HepG2 (cell line): Measurements from ENCODE around the gene ZNF48. TPM values are rescaled to one million over a fixed set of nuclear protein-coding genes. Genes with fewer than 3 reads are reported as not detected.
A peak's percentile ranks its signal among the peaks of the same experiment; 100 is the strongest.

Experiments used
- CENPX ChIP-seq: sonication (generic); formaldehyde crosslinking; IDR thresholded peaks from 2 replicates; pipeline ENCODE4 v1.9.0; 2021; ENCODE audit warnings: mild to moderate bottlenecking, missing genetic modification reagents, moderate library complexity
- GATA4 ChIP-seq: sonication (generic); IDR thresholded peaks from 2 replicates; pipeline ENCODE4 v1.6.1; 2016; ENCODE audit warnings: antibody characterized with exemption, low read depth, borderline replicate concordance
- HOXA7 ChIP-seq: sonication (generic); formaldehyde crosslinking; IDR thresholded peaks from 2 replicates; pipeline ENCODE4 v1.8.1; 2022; ENCODE audit warnings: mild to moderate bottlenecking, missing genetic modification reagents, moderate library complexity
- KAT2B ChIP-seq: fragments of 150-350 bp; IDR thresholded peaks from 2 replicates; pipeline ENCODE4 v1.6.1; 2014; ENCODE audit warnings: low read depth, low read length, borderline replicate concordance
- MAFK ChIP-seq, 2 experiments: IDR thresholded peaks in 1 of 2; conservative IDR thresholded peaks in 1 of 2; 2 replicates each; pipeline ENCODE4 v1.6.1; 2011; ENCODE audit warnings: improper control_type of control experiment in 2 of 2, low read length in 2 of 2
- NCOA1 ChIP-seq: sonication (generic); formaldehyde crosslinking; IDR thresholded peaks from 2 replicates; pipeline ENCODE4 v1.9.0; 2021; ENCODE audit warnings: missing genetic modification reagents
- NFYB ChIP-seq: sonication (generic); formaldehyde crosslinking; IDR thresholded peaks from 2 replicates; pipeline ENCODE4 v1.4.0; 2020; ENCODE audit warnings: missing genetic modification reagents
- NONO ChIP-seq, 2 experiments: fragments of 450-650 bp in 1 of 2; sonication (generic) in 1 of 2; formaldehyde crosslinking in 1 of 2; IDR thresholded peaks in 1 of 2; conservative IDR thresholded peaks in 1 of 2; 2 replicates each; pipeline versions ENCODE4 v1.6.1 to v1.8.0; 2017 to 2022; ENCODE audit warnings: mild to moderate bottlenecking in 1 of 2, missing genetic modification reagents in 1 of 2, moderate library complexity in 1 of 2
- RAD21 ChIP-seq: fragments of 450-650 bp; formaldehyde crosslinking; IDR thresholded peaks from 2 replicates; pipeline ENCODE4 v1.5.0; 2020; ENCODE audit warnings: mild to moderate bottlenecking
- SNAPC5 ChIP-seq: sonication (generic); formaldehyde crosslinking; IDR thresholded peaks from 2 replicates; pipeline ENCODE4 v1.8.1; 2023; ENCODE audit warnings: mild to moderate bottlenecking, missing genetic modification reagents, borderline replicate concordance
- STAT6 ChIP-seq: sonication (generic); formaldehyde crosslinking; IDR thresholded peaks from 2 replicates; pipeline ENCODE4 v1.4.0; 2020; ENCODE audit warnings: missing genetic modification reagents, mild to moderate bottlenecking, borderline replicate concordance
- TFDP2 ChIP-seq: sonication (generic); formaldehyde crosslinking; IDR thresholded peaks from 2 replicates; pipeline ENCODE4 v1.4.0; 2020; ENCODE audit warnings: missing genetic modification reagents
- YEATS4 ChIP-seq: sonication (generic); formaldehyde crosslinking; IDR thresholded peaks from 2 replicates; pipeline ENCODE4 v1.4.0; 2020; ENCODE audit warnings: missing genetic modification reagents, borderline replicate concordance
- ZNF280D ChIP-seq: sonication (generic); formaldehyde crosslinking; IDR thresholded peaks from 2 replicates; pipeline ENCODE4 v1.5.1; 2020; ENCODE audit warnings: mild to moderate bottlenecking, missing genetic modification reagents
- ZNF335 ChIP-seq: sonication (generic); formaldehyde crosslinking; IDR thresholded peaks from 2 replicates; pipeline ENCODE4 v1.4.0; 2020; ENCODE audit warnings: missing genetic modification reagents
- ZNF430 ChIP-seq: sonication (generic); formaldehyde crosslinking; IDR thresholded peaks from 2 replicates; pipeline ENCODE4 v1.9.0; 2021; ENCODE audit warnings: mild to moderate bottlenecking, missing genetic modification reagents
- ZNF576 ChIP-seq: sonication (generic); formaldehyde crosslinking; IDR thresholded peaks from 2 replicates; pipeline ENCODE4 v1.4.0; 2020; ENCODE audit warnings: mild to moderate bottlenecking, missing genetic modification reagents
- ZNF784 ChIP-seq: sonication (generic); formaldehyde crosslinking; IDR thresholded peaks from 2 replicates; pipeline ENCODE4 v1.5.1; 2020; ENCODE audit warnings: missing genetic modification reagents, mild to moderate bottlenecking, borderline replicate concordance
- ZSCAN30 ChIP-seq: sonication (generic); formaldehyde crosslinking; IDR thresholded peaks from 2 replicates; pipeline ENCODE4 v1.5.0; 2020; ENCODE audit warnings: mild to moderate bottlenecking, missing genetic modification reagents
- polyA plus RNA-seq, 8 experiments: library from polyadenylated mRNA; depleted of rRNA in 3 of 8; stranded (reverse) in 7 of 8; unstranded in 1 of 8; fragments of >200 nt; fragmentation: Illumina TruSeq in 4 of 8; extraction: Trizol in 4 of 8; gene quantifications; 2 replicates each; pipeline versions ENCODE4 v1.2.1 to v1.2.3, GENCODE V29; 2011 to 2016; ENCODE audit warnings: low read depth in 4 of 8, missing spikeins in 1 of 8, mixed read lengths in 1 of 8; ENCODE audit not compliant: insufficient read depth in 1 of 8
- total RNA-seq, 5 experiments: library from RNA; depleted of rRNA; stranded (reverse); fragments of >200 nt; fragmentation: Illumina TruSeq; extraction: Trizol; gene quantifications; 2 replicates each; pipeline ENCODE4 v1.2.3, GENCODE V29; 2016; ENCODE audit warnings: low read depth in 1 of 5

Gene ZNF48
- total and polyA plus RNA-seq, 2 of the 13 experiments (the other 11 are each of a cell fraction or from before 2014, with no cell fraction given): 9.9 to 12.3 TPM

- TF ChIP-seq STAT6 (CRISPR knock-in tag) (0 out of 2 replicates have a peak, but pooled peaks have one; percentile 31), ZNF430 (CRISPR knock-in tag) (peak; percentile 75), KAT2B (peak; percentile 95), MAFK (conservative IDR thresholded peaks at IDR 0.05 in 1 of 2, IDR thresholded peaks at IDR 0.05 in 1 of 2; ENCODE audit: low read length in 2 of 2) (no peak), NCOA1 (CRISPR knock-in tag) (peak; percentile 33; the same call in 1 of the 2 replicates), NFYB (CRISPR knock-in tag) (no peak), GATA4 (no peak), CENPX (CRISPR knock-in tag) (no peak), ZSCAN30 (CRISPR knock-in tag) (no peak), RAD21 (CRISPR knock-in tag) (peak; percentile 7; the same call in 1 of the 2 replicates), ZNF335 (no peak), YEATS4 (CRISPR knock-in tag) (no peak), SNAPC5 (CRISPR knock-in tag) (no peak), ZNF784 (CRISPR knock-in tag) (no peak), TFDP2 (CRISPR knock-in tag) (no peak), ZNF280D (peak; percentile 90), ZNF576 (no peak; the same call in 1 of the 2 replicates), HOXA7 (CRISPR knock-in tag) (no peak), NONO (IDR thresholded peaks at IDR 0.05) (no peak), NONO (CRISPR knock-in tag; conservative IDR thresholded peaks at IDR 0.05) (peak; percentile 36; the same call in 1 of the 2 replicates)
These were observed 42.4 kb downstream of the ZNF48 start (continued) for GRCh38 chr16:30437511-30438046.
